Activated CD8-positive, alpha-beta memory T cell treated with anti-CD3 and anti-CD28 coated beads, Interleukin-2, amount 50 U/mL, for 24 hours (primary cell): ENCODE data around the gene HNRNPM.

Experiments
- DNase-seq: peaks from one replicate; pipeline ENCODE4 v3.0.0-alpha.2; 2020; ENCODE audit errors: extremely low read depth

Gene HNRNPM

DNA sequence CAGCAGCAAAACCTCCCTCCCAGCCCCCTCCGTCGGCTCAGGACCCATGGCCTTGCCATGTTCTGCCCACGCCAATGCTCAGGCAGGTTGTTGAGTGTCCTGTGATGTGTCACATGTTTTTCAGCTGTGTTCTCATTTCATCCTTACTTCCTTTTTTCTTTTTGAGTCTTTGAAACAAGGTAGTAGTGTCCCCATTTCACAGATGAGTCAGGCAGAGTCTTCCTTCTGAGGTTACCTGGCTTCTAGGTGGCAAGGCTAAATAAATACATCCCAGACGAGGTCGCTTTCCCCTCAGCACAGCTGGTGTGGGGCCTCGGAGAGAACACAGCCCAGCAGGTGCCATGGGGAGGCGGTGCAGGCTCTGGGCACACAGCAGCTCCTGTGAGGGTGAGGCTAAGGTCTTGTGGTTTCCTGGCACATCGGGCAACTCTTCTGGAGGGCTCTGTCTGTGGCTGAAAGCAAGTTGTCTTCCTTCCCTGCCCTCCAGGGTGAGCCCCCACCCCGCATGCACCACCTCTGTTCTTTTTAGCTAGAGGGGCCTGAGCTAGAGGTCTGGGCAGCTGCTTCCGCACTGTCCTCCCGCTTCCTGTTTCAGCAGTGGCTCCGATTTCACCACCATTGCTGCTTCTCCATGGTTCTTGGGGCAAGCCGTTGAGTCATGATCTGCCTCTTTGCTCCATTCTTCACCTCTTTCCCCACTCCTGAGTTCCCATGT, 42.5 kb downstream of the HNRNPM start:
- no peak for DNase-seq

GRCh38 chr19:8488365-8488764, 43.6 kb downstream of the HNRNPM start:
- no peak for DNase-seq

GRCh38 chr19:8489561-8490394, 45.0 kb downstream of the HNRNPM start:
- no peak for DNase-seq

GRCh38 chr19:8490395-8490760, 45.6 kb downstream of the HNRNPM start:
- DNase-seq, result no peak

DNA sequence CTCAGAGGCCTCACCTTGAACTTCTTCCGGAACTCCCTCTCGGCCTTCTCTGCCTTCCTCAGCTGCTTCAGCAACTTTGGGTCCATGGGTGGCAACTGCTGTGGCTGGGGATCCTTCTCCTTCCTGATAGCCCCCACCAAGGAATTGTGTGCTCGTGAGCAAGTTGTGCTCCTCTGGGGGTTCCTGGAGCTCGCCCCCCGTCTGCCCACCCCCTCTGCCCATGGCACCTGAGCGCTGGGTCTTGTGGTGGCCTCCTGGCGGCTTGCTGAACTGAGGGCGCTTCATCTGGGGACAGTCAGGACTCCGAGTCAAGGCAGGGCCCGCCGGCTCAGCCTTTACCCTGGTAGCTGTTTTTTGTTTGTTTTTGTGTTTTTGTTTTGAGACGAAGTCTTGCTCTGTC, 46.1 kb downstream of the HNRNPM start:
- no peak for DNase-seq

GRCh38 chr19:8491574-8491973, 46.8 kb downstream of the HNRNPM start:
- DNase-seq, result no peak

GRCh38 chr19:8494158-8494557, 49.4 kb downstream of the HNRNPM start:
- no peak for DNase-seq

GRCh38 chr19:8498295-8498694, 53.5 kb downstream of the HNRNPM start:
- no peak for DNase-seq

- DNase-seq, result no peak
Measured at GRCh38 chr19:8499048-8499833, 54.5 kb downstream of the HNRNPM start.

DNA sequence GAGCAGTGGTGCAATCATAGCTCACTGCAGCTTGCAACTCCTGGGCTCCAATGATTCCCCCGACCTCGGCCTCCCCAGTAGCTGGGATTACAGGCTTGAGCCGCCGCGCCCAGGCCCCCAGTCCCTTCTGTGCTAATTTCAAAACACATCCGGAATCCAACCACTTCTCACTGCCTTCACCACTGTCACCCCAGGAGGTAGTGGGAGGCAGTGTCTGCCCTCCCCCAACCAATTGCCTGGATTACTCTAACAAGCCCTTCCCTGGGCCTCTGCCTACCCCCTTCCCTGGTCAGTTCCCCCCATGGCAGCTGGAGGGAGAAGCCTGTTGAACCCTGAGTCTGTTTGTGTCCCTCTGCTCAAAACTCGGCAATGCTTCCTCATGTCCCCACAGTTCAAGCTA, 55.4 kb downstream of the HNRNPM start:
- no peak for DNase-seq

DNA sequence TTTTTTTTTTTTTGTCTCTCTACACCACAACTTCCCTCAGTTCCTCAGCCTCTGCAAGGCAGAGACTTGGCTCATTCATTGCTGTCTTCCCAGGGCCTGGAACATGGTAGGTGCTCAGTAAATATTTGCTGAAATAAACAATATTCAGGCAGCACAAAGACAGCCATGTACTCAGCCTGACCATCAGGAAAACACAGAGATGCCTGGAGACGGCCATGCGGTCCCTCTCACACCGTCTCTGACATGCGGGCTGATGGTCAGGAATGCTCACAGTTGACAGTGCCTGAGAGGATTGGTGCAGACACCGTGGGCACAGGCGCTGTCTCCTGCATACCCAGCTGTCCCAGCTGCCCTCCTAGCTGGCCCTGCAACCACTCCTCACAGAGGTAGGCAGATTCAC, 56.7 kb downstream of the HNRNPM start:
- no peak for DNase-seq

GRCh38 chr19:8501981-8502380, 57.2 kb downstream of the HNRNPM start:
- DNase-seq, result no peak

DNA sequence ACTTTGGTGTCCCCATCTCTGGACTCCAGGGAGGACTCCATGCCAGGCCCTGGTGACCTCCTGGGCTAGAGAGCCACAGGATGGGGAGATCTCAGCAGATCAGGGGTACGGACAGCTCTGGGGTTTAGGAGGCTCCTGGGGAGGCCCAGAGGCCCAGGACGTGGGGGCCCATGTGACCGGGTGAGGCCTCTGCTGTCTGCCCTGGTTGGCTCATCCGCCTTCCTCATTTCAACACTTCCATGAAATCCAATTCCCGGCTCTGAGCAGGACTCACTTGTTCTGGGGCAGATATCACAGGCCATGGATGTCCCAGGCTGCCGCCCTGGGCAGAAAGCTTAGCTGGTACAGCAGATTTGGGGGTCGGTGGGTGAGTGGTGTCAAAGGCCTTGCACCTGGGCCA, 58.7 kb downstream of the HNRNPM start:
- no peak for DNase-seq

DNA sequence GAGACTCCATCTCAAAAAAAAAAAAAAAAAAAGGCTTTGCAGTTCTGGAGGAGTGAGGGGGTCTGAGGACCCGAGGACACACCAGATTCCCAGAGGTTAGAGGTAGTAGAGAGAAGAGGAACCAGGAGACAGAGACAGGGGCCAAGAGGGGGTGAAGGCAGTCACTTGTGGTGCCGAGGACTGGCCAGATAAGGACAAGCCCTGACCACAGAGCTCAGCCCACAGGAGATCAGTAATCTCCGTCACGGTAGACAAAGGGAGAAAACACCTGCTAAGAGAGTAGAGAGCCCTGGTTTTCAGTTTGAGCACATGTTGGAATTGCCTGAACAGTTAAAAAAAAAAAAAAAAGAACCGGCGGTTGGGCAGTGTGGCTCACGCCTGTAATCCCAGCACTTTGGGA, 59.4 kb downstream of the HNRNPM start:
- DNase-seq, result no peak

- no peak for DNase-seq
Measured at GRCh38 chr19:8504919-8505318, 60.1 kb downstream of the HNRNPM start.

GRCh38 chr19:8505680-8506401, 61.1 kb downstream of the HNRNPM start:
- DNase-seq, result no peak

DNA sequence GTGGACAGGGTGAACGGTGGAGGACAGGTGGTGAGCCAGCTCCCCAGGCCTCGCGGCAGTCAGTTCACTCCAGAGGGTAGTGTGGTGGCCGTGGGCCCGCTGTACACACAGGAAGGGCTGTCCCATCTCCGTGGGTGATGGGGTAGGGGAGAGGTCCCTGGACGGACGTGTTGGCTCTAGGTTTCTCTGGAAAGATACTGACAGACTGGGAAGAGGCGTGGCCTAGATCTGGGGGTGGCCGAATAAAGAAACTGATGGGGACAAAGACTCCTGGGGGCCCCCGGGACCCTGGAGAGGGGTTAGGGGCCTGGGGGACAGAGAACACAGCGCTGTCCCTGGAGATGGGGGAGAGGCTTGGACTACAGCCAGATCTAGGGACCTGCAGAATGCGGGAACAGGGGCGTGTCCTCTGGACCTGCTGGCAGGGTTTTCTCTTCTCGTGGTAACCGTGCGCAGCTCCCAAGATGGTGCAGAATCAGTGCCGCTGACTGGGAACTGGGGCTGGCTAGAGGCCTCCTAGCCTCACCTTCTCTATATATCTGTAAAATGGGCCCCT, 61.7 kb downstream of the HNRNPM start:
- no peak for DNase-seq

DNA sequence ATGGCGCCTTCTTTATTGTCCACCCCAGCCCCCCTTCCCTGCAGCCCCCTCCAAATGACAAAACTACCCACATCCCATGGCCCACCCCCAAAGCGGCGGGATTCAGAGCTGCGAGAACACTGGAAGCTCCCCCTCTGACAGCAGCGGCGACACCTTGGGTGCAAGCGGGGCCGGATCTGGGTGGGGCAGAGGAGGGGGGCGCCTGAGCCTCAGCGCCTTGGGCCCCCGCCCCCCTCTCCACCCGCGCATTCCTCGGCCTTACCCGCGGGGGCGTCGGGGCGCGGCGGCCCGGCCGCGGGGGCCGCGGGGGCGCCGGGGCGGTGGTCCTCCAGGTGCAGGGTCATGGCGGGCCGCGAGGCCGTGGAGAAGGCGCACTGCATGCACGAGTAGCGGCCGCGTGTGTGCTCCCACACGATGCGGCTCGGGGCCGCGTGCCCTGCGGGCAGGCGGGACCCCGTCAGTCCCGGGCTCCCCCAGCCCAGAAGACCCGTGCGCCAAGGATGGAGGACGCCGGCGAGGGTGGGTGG, 65.9 kb downstream of the HNRNPM start:
- no peak for DNase-seq

DNA sequence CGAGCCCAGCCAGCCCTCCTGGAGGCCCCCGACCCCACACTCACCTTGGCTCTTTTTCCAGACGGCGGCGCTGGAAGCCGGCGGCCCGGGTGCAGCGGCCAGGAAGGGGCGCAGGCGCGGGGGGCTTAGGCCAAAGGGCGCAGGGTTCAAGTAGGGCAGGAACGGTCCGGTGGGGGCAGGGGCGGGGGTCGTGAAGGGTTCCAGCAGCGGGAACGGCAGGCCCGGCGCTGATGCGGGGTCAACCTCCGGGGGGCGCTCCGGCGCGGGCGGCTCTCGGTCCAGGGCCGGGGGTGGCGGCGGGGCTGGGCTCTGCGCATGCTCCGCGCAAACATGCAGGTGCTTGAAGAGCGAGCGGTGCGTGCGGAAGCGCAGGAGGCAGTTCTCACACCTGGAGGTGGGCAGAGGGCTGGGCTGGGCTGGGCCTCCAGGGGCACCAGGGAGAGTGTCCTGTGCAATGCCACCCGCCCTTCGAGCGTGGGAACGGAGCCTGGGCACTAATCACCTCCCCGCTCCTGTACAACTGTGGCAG, 66.9 kb downstream of the HNRNPM start:
- DNase-seq, result no peak

- DNase-seq, result no peak
Measured at GRCh38 chr19:8512115-8512967, 67.6 kb downstream of the HNRNPM start.
